Right lobe of liver (tissue), 4 donors: ENCODE data around the gene PTPRN2.

ENCODE experiments used
- CTCF ChIP-seq, 4 donors: fragments of 200-600 bp in 3 of 4; fragments of 450-650 bp in 1 of 4; IDR thresholded peaks; one replicate each; pipeline versions ENCODE4 v1.5.1 to v1.8.0; 2016 to 2022; ENCODE audit warnings: antibody characterized with exemption in 4 of 4, mild to moderate bottlenecking in 2 of 4
- POLR2A ChIP-seq: fragments of 450-650 bp; IDR thresholded peaks from one replicate; pipeline ENCODE4 v1.6.1; 2017; ENCODE audit warnings: antibody characterized with exemption, mild to moderate bottlenecking
- donor health status: DM: no; HTN: no; CAD: no.
- donor health status: DM: no; HTN: no; CAD: no.
- donor health status: DM: no; HTN: yes; CAD: no.

GRCh38 chr7:157744786-157745601, 842.6 kb downstream of the PTPRN2 start:
- no peak for TF ChIP-seq CTCF (IDR thresholded peaks at IDR 0.05)
- TF ChIP-seq POLR2A, result no peak
